Subcutaneous abdominal adipose tissue (tissue), 5 donors: ENCODE results near the gene TCTN1.
A peak's percentile ranks its signal among the peaks of the same experiment; 100 is the strongest.
"Not testable (repeated sequence)": the region's sequence is repeated elsewhere in the genome, so short reads cannot be mapped to it uniquely, and the experiment has no call there.

Experiments used
- H3K27ac ChIP-seq: one replicate; pipeline ENCODE4 v1.7.0; 2013; ENCODE audit warnings: low read depth, mild to moderate bottlenecking, inconsistent platforms, low read length, moderate library complexity
- H3K27me3 ChIP-seq, 5 donors: one replicate each; pipeline ENCODE4 v1.7.0; 2013; ENCODE audit warnings: low read length in 5 of 5, inconsistent platforms in 1 of 5; ENCODE audit not compliant: control insufficient read depth in 5 of 5, insufficient read depth in 4 of 5
- H3K36me3 ChIP-seq, 5 donors: one replicate each; pipeline ENCODE4 v1.7.0; 2013; ENCODE audit warnings: low read length in 5 of 5; ENCODE audit not compliant: control insufficient read depth in 5 of 5, insufficient read depth in 5 of 5
- H3K4me1 ChIP-seq, 5 donors: one replicate each; pipeline ENCODE4 v1.7.0; 2013; ENCODE audit warnings: low read length in 5 of 5, mild to moderate bottlenecking in 3 of 5, moderate library complexity in 1 of 5; ENCODE audit not compliant: control insufficient read depth in 5 of 5, insufficient read depth in 5 of 5
- H3K4me3 ChIP-seq, 5 donors: one replicate each; pipeline ENCODE4 v1.7.0; 2013; ENCODE audit warnings: low read length in 5 of 5, low read depth in 1 of 5
- H3K9ac ChIP-seq, 5 donors: one replicate each; pipeline ENCODE4 v1.7.0; 2013; ENCODE audit warnings: low read length in 5 of 5, mild to moderate bottlenecking in 4 of 5, moderate library complexity in 3 of 5
- H3K9me3 ChIP-seq, 5 donors: one replicate each; pipeline ENCODE4 v1.7.0; 2013; ENCODE audit warnings: low read length in 5 of 5; ENCODE audit not compliant: control insufficient read depth in 5 of 5
- donor health status: healthy.
- donor health status: healthy.
- donor health status: healthy.
- donor health status: healthy.
- donor health status: healthy.

TCTN1 gene

GRCh38 chr12:110602085-110602814 lies 11.7 kb upstream of the TCTN1 start:
- not testable (repeated sequence) for H3K36me3 ChIP-seq, H3K9ac ChIP-seq, H3K4me3 ChIP-seq, H3K27me3 ChIP-seq, H3K9me3 ChIP-seq, H3K27ac ChIP-seq
- H3K4me1 ChIP-seq = peaks cover 0 to 10% (median 3%) of the 10 kb centered on the region in 5 donors

GRCh38 chr12:110606253-110606611 lies 7.7 kb upstream of the TCTN1 start:
- Histone ChIP-seq H3K4me3 (peak overlapping the region in 1 of 5 donors; percentile 48), H3K27me3 (no peaks in the 10 kb centered on the region), H3K27ac (no peak overlapping the region), H3K9me3 (no peaks in the 10 kb centered on the region), H3K36me3 (no peaks in the 10 kb centered on the region), H3K4me1 (peaks cover 0 to 5% (median 0%) of the 10 kb centered on the region in 5 donors), H3K9ac (no peak overlapping the region)

GRCh38 chr12:110613071-110613770 lies 708 bp upstream of the TCTN1 start:
- H3K36me3 ChIP-seq = peaks cover 0 to 5% (median 3%) of the 10 kb centered on the region in 5 donors
- no peaks in the 10 kb centered on the region for H3K27me3 ChIP-seq
- H3K4me3 ChIP-seq = peak overlapping the region; percentile 61 to 87 (median 78)
- peak overlapping the region; percentile 72 for H3K27ac ChIP-seq
- H3K9ac ChIP-seq = peak overlapping the region in 4 of 5 donors; percentile 39 to 81 (median 50)
- H3K9me3 ChIP-seq = no peaks in the 10 kb centered on the region
- H3K4me1 ChIP-seq = peaks cover 0 to 14% (median 11%) of the 10 kb centered on the region in 5 donors

- Histone ChIP-seq H3K4me3 (no peak overlapping the region), H3K36me3 (peaks cover 0 to 5% (median 3%) of the 10 kb centered on the region in 5 donors), H3K27ac (no peak overlapping the region), H3K4me1 (peaks cover 0 to 14% (median 11%) of the 10 kb centered on the region in 5 donors), H3K9me3 (no peaks in the 10 kb centered on the region), H3K27me3 (no peaks in the 10 kb centered on the region), H3K9ac (no peak overlapping the region)
Measured at GRCh38 chr12:110615171-110615570, 1.2 kb downstream of the TCTN1 start.

- Histone ChIP-seq H3K27me3 (no peaks in the 10 kb centered on the region), H3K36me3 (peaks cover 0 to 5% (median 3%) of the 10 kb centered on the region in 5 donors), H3K9me3 (no peaks in the 10 kb centered on the region), H3K4me3 (no peak overlapping the region), H3K9ac (no peak overlapping the region), H3K27ac (no peak overlapping the region), H3K4me1 (peaks cover 0 to 14% (median 11%) of the 10 kb centered on the region in 5 donors)
Measured at GRCh38 chr12:110616471-110617115, 2.7 kb downstream of the TCTN1 start.

- no peak overlapping the region for H3K27ac ChIP-seq
- peaks cover 0 to 6% (median 3%) of the 10 kb centered on the region in 5 donors for H3K4me1 ChIP-seq
- H3K4me3 ChIP-seq = no peak overlapping the region
- no peaks in the 10 kb centered on the region for H3K27me3 ChIP-seq
- peaks cover 0 to 15% (median 3%) of the 10 kb centered on the region in 5 donors for H3K36me3 ChIP-seq
- H3K9ac ChIP-seq = no peak overlapping the region
- no peaks in the 10 kb centered on the region for H3K9me3 ChIP-seq
Measured at GRCh38 chr12:110619534-110619953, 5.6 kb downstream of the TCTN1 start.

- Histone ChIP-seq H3K9ac (no peak overlapping the region), H3K27ac (no peak overlapping the region), H3K36me3 (peaks cover 0 to 14% (median 0%) of the 10 kb centered on the region in 5 donors), H3K27me3 (no peaks in the 10 kb centered on the region), H3K4me1 (no peaks in the 10 kb centered on the region), H3K9me3 (no peaks in the 10 kb centered on the region), H3K4me3 (no peak overlapping the region)
Measured at GRCh38 chr12:110622582-110622981, 8.7 kb downstream of the TCTN1 start.

DNA sequence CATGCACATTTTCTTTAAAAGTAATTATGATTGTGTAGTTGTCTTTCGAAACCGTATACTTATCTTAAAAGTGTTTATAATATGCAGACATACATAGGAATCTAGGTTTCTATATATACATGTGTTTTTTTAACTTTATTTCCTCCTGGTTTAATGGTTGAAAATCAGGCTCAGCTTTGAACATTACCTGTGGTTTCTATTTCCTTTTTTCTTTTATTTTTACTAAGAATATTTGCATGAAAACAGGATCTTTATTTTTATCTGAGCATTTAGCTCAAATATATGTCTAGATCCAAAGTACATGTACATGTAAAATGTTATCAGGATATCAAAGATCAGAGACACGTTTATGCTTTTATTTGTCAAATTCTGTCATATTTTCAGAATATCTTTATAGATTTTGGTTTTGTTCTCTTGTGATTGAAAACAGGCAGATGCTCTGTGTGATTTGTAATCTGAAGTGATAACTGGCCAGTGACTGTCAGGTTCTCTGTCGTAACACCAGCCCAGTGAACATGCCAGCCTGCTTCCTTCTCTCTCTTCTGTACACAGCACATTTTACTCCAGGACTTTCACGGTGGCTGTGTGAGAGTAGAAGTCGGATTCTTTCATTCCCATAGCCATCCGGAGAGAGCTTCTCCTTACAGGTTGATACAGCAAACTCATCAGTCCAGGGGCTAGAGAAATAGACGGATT lies 13.7 kb downstream of the TCTN1 start:
- Histone ChIP-seq H3K9ac (peak overlapping the region in 1 of 5 donors; percentile 53), H3K9me3 (no peaks in the 10 kb centered on the region), H3K27me3 (no peaks in the 10 kb centered on the region), H3K4me1 (no peaks in the 10 kb centered on the region), H3K27ac (no peak overlapping the region), H3K36me3 (peaks cover 2 to 27% (median 6%) of the 10 kb centered on the region in 5 donors), H3K4me3 (no peak overlapping the region)

- Histone ChIP-seq H3K4me1 (no peaks in the 10 kb centered on the region), H3K27me3 (no peaks in the 10 kb centered on the region), H3K9me3 (no peaks in the 10 kb centered on the region), H3K9ac (no peak overlapping the region), H3K4me3 (no peak overlapping the region), H3K27ac (no peak overlapping the region), H3K36me3 (peaks cover 3 to 22% (median 6%) of the 10 kb centered on the region in 5 donors)
Measured at GRCh38 chr12:110635055-110635454, 21.1 kb downstream of the TCTN1 start.
